DOHH2 (cell line): ENCODE measurements around the gene SKAP1.

Source experiments
- EZH2phosphoT487 ChIP-seq: fragments of 200-600 bp; sonication (generic); IDR thresholded peaks from 2 replicates; pipeline ENCODE4 v1.6.1; 2017; ENCODE audit warnings: borderline replicate concordance, mild to moderate bottlenecking, antibody characterized with exemption, low read length, moderate library complexity, mixed read lengths
- TF ChIP-seq, protein P1 (sequence below): fragments of 200-600 bp; sonication (generic); IDR thresholded peaks from one replicate; pipeline ENCODE4 v1.5.1; 2014; ENCODE audit warnings: antibody characterized with exemption, mild to moderate bottlenecking, low read depth, low read length; ENCODE audit not compliant: poor library complexity, severe bottlenecking

DNA sequence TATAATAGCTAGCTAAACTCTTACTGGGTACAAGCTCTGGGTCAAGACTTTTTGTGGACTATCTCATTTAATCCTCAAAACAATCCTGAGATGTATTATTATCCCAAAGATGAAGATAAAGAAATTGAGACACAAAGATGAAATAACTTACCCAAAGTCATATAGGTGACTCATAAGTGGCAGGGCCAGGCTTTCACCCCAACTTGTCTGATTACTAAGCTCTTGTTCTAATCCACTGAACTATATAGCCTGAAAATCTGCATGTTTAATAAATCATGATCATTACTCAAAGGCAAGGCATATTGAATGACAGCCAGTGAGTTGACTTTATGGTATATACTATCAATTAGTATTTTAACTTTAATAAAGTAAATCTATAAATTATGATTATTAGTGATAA, 77.4 kb downstream of the SKAP1 start:
- TF ChIP-seq, protein P1, sequence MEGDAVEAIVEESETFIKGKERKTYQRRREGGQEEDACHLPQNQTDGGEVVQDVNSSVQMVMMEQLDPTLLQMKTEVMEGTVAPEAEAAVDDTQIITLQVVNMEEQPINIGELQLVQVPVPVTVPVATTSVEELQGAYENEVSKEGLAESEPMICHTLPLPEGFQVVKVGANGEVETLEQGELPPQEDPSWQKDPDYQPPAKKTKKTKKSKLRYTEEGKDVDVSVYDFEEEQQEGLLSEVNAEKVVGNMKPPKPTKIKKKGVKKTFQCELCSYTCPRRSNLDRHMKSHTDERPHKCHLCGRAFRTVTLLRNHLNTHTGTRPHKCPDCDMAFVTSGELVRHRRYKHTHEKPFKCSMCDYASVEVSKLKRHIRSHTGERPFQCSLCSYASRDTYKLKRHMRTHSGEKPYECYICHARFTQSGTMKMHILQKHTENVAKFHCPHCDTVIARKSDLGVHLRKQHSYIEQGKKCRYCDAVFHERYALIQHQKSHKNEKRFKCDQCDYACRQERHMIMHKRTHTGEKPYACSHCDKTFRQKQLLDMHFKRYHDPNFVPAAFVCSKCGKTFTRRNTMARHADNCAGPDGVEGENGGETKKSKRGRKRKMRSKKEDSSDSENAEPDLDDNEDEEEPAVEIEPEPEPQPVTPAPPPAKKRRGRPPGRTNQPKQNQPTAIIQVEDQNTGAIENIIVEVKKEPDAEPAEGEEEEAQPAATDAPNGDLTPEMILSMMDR, result no peak
- no peak for TF ChIP-seq EZH2phosphoT487
